Measurements from ENCODE around the gene SLC17A8.
"Not testable (repeated sequence)": the region's sequence is repeated elsewhere in the genome, so short reads cannot be mapped to it uniquely, and the experiment has no call there.

Gene SLC17A8

DNA sequence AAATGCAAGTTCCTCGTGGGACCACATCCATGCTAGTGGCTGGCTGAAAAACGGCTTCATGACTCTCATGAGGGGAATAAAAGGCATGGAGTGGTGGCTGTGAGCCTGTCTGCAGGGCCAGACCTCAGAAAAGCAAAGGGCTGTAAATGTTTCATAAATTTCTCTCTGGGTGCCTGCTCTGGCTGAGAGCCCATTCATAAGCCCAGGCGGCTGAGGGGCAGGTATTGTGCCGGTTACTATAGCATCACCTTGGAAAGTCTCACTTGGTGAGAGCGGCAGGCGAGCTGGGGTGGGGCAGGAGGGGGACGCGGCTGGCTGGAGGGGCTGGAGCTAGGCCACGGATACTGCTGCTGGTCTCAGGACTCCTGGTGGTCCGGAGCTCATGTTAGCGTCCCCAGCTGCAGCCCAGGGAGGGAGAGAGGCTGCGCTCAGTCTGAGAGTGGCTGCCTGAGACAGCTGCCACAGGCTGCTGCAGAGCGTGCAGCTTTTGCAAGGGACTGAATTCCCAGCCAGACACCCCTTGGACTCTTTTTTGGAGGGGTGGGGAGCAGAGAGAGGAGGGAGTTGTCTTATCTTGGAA is at the start of gene SLC17A8:
TSS of gene SLC17A8 (plus strand) at position 431 of the 580 bp plus-strand sequence. CDS start 318 bp downstream, outside the sequence.
- no peak for DNase-seq (ENCODE audit: low read depth in 1 of 2, low spot score in 1 of 2)

DNA sequence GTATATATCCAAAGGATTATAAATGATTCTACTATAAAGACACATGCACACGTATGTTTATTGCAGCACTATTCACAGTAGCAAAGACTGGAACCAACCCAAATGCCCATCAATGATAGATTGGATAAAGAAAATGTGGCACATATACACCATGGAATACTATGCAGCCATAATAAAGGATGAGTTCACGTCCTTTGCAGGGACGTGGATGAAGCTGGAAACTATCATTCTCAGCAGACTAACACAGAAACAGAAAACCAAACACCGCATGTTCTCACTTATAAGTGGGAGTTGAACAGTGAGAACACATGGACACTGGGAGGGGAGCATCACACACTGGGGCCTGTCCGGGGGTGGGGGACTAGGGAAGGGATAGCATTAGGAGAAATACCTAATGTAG is 48.7 kb upstream of the SLC17A8 start:
- DNase-seq (ENCODE audit: low read depth in 1 of 2, low spot score in 1 of 2): not testable (repeated sequence)

DNA sequence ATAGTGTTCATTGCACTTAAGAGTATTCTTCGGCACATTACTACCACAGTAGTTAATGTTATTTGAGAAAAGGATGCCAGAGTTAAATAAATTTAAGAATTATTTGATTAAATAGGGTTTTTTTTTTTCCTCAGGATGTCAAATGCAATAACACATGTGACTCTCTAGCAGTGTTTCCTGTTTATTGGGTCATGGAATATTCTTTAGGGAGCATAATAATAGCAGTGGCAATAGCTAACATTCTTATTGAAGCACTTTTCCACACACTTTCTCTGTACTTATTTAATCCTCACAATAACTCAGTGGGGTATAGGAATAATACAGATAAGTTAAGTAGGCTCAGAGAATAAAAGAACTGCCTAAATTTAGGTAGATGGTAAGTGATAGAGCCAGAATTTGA is 45.6 kb upstream of the SLC17A8 start:
- no peak for DNase-seq (ENCODE audit: low read depth in 1 of 2, low spot score in 1 of 2)

DNA sequence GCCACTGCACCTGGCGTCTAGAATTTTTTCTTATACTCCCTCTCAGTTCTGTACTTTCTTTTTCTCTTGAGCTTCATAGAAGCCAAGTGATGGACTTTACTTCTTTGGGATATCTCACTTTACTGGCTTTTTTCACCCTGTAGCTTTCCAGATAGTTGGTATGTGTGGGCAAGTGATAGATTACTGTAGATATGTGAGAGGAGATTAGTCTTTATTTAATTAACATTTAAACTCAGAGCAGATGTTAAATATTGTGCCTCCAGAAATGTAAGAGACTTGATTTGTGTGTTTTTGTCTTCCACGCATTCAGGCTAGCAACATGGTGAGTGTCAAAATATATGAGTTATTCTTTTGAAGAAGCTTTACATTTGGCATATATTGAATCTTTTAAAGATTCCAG is 39.5 kb upstream of the SLC17A8 start:
- DNase-seq (ENCODE audit: low read depth in 1 of 2, low spot score in 1 of 2): no peak

DNA sequence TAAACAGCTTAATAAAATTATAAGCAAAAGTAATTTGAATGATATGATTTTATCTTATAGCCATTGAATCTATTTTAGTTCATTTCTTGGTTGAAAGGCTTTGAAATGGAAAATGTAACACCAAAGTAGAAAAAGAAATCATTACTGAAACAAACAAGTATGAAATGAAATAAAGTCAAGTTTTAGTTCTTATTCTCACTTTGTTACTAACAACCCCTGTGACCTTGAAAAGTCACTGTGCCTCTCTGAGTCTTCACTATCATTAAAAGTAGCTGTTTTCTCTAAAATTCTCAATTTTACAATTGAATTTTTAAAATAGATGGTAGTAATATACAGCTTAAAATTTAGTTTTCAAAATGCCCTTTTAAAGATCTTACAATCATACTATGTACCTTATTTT is 32.4 kb upstream of the SLC17A8 start:
- DNase-seq (ENCODE audit: low read depth in 1 of 2, low spot score in 1 of 2): no peak

DNA sequence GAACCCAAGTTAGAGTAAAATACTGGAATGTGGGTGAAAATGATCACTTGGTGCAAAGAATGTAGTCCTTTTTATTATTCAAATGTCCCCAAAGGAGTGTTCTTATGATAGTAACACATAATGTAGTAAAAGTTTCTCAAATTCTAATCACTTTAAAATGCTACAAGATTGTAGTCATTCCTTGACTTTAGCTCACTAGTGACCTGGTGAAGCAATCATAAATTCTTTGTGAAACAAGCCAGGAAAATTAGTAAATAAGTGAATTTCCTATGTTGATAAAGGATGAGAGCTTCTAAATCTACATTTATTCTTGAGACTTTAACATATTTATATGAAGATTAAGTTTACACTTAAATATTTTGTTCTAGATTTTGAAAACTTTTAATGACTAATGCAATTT is 30.7 kb upstream of the SLC17A8 start:
- no peak for DNase-seq (ENCODE audit: low read depth in 1 of 2, low spot score in 1 of 2)

DNA sequence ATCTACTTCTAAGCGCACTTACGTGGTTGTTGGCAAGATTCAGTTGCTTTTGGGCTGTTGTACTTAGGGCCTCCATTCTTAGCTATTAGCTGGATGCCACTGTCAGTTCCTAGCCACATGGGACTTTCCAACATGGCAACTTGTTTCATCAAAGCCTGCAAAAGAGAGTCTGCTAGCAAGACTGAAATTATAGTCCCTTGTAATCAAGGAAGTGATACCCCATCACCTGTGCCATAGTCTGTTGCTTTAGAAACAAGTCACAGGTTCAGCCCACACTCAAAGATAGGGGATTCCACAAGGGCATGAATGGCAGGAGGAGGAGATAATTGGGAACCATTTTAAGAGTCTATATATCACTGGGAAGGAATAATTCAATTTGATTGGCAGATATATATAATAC is 27.1 kb upstream of the SLC17A8 start:
- no peak for DNase-seq (ENCODE audit: low read depth in 1 of 2, low spot score in 1 of 2)

DNA sequence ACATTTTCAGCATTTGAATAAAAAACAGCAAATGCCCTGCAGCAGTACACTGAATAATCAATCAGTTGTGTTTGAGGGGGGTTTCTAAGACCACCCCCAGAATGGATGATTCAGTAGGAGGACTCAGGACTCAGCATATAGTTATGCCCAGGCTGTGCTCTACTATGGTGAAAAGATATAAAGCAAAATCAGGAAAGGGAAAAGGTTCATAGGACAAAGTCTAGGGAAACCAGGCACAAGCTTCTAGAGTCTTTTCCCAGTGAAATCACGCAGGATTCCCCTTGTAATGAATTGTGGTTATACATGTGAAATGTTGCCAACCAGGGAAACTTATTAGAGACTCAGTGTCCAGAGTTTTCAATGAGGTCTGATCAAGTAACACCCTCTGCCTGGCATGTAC is 25.0 kb upstream of the SLC17A8 start:
- no peak for DNase-seq (ENCODE audit: low read depth in 1 of 2, low spot score in 1 of 2)

DNA sequence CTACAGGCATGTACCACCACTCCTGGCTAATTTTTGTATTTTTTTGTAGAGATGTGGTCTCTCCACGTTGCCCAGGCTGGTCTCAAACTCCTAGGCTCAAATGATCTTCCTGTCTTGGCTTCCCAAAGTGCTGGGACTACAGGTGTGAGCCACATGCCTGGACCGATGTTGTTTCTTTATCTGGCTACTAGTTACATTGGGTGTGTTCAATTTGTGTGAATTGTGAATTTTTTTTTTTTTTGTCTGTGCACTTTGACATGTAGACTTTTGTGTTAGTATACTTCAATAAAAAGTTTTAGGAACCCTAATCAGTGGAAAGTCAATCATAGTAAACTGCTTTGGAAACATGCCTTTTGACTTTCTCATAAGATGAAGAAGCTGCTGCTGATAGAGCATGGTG is 24.0 kb upstream of the SLC17A8 start:
- DNase-seq (ENCODE audit: low read depth in 1 of 2, low spot score in 1 of 2): no peak

DNA sequence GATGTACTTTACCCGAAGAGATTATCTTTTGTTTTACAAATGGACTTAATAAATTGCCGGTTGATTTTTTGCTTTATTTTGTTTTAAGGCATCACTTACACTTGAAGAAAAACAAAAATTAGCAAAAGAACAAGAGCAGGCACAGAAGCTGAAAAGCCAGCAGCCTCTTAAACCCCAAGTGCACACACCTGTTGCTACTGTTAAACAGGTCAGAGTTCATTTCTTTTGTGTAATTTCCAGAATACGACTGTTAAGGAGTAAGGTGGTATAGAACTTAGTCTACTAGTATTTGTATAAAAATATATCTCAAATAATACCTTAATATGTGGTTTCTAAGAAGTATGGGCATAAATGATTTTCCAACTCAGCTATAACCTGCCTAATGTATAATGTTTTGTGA is 19.6 kb upstream of the SLC17A8 start:
- no peak for DNase-seq (ENCODE audit: low read depth in 1 of 2, low spot score in 1 of 2)

DNA sequence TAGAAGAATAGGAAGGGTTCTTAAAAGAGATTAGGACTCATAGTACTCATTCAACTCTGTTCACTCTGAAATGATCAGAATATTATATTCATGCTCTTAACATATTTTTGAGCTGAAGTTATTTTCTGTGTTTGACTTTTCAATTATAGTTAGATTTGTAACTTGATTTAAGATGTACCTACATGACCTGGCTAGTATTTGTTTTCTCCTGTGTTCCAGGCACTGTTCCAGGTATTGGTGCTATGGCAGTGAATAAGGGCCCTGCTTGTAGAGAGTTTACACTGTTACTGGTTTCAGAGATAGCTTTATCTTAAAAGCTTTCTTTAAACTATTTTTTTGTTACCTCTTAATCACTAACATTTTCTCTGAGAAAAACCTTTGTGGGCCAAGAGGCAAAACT is 19.1 kb upstream of the SLC17A8 start:
- DNase-seq (ENCODE audit: low read depth in 1 of 2, low spot score in 1 of 2): no peak

DNA sequence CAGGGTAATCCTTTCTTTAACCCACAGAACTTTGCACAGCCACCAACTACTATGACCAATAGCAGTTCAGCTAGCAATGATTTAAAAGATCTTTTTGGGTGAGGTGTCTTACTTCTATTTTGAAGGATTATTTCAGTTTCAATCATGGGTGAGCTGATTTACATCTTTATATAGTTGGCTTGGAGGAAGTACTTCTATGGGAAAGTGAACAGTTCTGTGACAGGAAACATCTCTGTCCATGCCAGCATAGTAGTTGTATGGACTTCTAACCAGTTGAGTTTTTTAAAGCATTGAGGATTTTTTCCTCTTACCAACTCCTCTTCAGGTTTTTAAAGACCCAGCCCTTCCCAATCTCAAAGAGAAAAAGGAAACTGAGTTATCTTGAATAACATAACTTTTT is 17.8 kb upstream of the SLC17A8 start:
- no peak for DNase-seq (ENCODE audit: low read depth in 1 of 2, low spot score in 1 of 2)

DNA sequence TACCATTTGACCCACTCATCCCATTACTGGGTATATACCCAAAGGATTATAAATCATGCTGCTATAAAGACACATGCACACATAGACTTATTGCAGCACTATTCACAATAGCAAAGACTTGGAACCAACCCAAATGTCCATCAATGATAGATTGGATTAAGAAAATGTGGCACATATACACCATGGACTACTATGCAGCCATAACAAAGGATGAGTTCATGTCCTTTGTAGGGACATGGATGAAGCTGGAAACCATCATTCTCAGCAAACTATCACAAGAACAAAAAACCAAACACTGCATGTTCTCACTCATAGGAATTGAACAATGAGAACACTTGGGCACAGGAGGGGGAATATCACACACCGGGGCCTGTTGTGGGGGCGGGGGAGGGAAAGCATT is 14.0 kb upstream of the SLC17A8 start:
- not testable (repeated sequence) for DNase-seq (ENCODE audit: low read depth in 1 of 2, low spot score in 1 of 2)

DNA sequence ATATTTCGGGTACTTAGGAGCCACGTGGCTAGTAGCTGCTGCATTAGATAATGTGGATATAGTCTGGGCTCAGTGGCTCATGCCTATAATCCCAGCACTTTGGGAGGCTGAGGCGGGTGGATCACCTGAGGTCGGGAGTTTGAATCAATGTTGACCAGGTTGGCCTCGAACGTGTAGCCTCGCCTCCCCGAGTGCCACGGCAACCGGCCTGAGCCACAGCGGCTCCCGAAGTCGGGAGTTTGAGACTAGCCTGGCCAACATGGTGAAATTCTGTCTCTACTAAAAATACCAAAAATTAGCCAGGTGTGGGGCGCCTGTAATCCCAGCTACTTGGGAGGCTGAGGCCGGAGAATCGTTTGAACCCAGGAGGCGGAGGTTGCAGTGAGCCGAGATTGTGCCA is 12.5 kb upstream of the SLC17A8 start:
- DNase-seq (ENCODE audit: low read depth in 1 of 2, low spot score in 1 of 2): not testable (repeated sequence)

DNA sequence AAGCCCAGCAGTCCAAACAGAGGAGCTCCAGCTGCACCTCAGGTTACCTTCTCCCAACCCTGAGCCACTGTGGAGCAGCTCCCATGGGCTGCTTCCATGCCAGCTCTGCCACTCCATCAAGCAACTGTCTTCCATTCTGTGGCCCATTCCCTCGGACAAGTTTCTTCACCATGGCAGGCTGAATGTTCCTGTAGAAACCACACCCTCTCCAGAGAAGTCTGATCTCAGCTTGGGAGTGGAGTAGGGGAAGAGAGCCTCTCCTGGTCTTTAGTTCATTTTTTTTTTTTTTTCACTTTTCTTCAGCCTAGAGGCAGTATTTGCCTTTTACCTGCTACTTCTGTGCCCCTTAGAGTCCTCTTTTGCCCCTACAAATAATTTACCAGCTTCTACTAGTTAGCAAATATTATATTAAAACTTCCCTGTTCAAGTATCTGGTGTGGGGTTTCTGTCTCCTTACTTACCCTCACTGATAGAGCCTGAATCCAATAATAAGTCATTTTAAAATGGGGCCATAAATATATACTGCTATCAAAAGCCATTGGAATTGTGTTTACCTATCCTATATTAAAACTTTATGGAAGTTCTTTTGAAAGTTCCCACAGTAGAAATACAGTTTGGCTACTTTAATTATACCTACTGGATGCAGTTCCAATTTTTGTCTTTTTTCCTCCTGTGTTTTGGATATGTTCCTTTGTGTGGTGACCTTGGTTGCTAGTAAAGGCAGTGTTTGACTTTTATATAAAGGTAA is 11.7 kb upstream of the SLC17A8 start:
- DNase-seq (ENCODE audit: low read depth in 1 of 2, low spot score in 1 of 2): no peak

DNA sequence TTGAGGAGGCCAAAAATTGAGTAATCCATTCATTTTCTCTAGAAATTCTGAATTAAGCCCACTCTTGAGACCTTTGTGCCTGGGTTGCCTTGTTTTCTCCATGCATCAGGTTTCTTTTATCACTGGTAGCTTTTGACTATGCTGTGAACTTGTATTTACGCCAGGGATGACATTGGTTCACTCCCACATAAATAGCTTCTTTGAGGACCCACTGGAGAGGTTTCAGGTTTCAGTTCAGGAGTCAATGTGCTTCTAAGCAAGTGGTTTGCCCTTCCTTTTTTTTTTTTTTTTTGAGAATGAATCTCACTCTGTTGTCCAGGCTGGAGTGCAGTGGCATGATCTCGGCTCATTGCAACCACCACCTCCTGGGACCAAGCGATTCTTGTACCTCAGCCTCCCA is 10.2 kb upstream of the SLC17A8 start:
- no peak for DNase-seq (ENCODE audit: low read depth in 1 of 2, low spot score in 1 of 2)

DNA sequence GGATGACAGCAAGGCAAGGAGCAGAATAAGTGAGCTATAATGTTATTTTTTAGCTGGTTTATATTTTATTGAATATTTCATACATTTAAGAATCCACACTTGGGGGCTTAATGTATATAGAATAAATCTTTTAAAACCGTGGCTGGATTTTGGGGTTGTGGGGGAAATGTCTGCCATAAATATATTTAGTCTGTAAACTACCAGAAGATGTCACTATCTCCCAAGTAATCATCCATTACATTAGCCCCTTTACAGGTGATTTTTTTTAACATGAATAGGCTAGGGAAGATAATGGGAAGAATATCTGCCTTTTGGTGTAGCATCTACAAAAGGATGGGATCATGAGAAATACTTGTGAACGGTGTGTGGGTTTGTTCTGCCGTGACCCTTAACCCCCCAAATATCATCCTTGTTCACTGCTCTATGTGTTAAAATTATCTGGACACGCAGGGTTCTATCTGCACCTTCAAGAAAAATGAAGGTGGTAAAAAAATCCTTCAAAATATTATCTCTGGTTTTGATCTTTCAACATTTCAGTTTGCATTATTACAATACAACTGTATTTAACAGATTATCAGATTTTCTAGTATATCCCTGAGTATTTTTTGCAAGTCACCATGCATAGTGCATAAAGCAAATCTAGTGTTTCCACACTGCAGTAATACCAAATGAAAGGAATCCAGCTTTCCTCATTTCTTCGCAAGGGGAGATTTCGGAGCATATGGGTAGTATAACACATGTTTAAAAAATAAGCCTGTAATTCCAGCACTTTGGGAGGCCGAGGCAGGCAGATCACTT is 8.0 kb upstream of the SLC17A8 start:
- no peak for DNase-seq (ENCODE audit: low read depth in 1 of 2, low spot score in 1 of 2)

DNA sequence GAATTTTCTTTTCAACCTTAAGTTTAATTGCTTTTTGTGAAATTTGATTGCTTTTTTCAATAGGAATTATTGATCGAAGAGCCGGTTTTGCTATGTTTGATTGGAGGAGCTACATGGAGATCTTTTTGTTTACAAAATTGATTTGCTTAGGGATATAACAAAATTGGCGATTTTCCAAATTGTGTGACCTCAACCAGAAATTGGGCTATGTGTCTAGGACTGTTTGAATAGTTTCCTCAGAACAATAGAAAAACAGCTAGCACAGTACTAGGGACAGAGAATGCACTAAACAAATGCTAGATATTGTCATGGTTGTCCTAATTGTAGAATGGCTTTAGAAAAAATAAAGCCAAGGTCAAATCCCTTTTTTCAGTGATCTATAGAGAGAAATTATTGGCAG is 2.4 kb downstream of the SLC17A8 start:
- no peak for DNase-seq (ENCODE audit: low read depth in 1 of 2, low spot score in 1 of 2)

DNA sequence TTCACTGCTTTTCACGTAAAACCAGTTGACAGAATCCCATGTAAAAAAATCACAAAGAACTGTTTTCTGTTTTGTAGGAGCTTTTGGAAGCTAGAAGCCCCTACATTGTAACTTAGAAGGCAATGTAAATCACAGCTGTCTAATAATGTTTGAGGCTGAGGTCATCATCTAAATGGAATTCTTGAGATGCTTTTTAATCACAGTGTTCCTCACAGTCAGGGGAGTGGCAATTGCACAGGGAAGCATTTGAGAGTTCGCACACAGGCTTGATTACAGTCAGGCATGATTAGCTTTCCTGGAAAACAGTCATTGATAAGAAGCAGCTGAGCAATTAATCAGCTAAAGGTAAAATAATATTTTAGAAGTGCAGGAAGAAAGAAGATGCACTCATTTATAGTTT is 2.9 kb downstream of the SLC17A8 start:
- no peak for DNase-seq (ENCODE audit: low read depth in 1 of 2, low spot score in 1 of 2)

DNA sequence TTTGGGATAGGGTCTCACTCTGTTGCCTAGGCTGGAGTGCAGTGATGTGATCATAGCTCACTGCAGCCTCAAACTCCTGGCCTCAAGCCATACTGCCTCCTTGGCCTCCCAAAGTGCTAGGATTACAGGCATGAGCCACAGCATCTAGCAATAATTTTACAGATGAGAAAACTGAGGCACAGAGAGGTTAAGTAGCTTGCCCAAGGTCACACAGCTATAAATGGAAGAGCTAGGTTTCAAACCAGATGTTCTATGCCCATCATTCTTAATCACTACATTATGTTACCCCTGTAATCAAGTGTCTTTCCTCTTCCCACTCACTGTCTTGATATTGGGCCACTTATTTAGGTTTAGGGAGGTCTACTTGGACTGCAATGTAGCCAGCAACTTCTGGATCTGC is 3.6 kb downstream of the SLC17A8 start:
- no peak for DNase-seq (ENCODE audit: low read depth in 1 of 2, low spot score in 1 of 2)

DNA sequence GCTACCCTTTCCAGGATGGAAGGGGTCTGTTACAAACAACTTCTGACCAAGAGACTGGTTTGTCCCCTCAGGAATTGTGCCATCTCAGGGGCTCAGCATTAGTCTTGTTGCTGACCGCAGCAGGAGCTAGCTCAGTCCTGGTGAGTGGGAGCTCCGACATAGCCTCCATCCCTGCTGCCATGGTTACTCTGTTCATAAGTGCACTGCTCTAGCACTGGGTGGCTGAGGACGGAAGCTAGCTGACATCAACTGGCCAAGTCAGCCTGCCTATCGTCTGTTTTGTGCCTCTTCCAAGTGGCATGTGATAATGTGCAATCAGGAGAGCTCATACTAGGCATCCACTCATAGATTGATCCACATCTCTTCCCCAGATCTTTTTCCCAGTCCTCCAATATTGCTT is 7.5 kb downstream of the SLC17A8 start:
- no peak for DNase-seq (ENCODE audit: low read depth in 1 of 2, low spot score in 1 of 2)

DNA sequence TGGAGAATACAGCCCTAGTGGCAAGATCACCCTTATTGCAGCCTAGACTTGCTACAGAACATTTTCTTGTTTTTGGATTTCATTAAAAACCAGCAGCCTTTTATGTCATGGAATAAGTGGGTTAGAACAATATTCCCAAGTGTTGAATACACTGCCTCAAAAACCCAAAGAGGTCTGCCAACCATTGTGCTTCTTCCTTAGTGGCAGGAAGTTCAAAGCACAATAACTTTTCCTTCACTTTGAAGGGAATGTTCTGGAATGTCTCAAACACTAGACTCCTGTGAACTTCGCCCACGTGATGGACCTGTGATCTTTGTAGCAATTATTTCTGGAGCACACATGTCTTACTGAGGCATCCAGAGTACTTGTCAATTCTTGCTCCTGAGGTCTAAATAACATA is 8.5 kb downstream of the SLC17A8 start:
- DNase-seq (ENCODE audit: low read depth in 1 of 2, low spot score in 1 of 2): no peak
